ENCODE results near the gene CCSER1. TPM values are rescaled to one million over a fixed set of nuclear protein-coding genes. Genes with fewer than 3 reads are reported as not detected.

Gene CCSER1
- total and polyA plus RNA-seq, 4 donors, result 0.61 to 23.0 (median 3.8) TPM

DNA sequence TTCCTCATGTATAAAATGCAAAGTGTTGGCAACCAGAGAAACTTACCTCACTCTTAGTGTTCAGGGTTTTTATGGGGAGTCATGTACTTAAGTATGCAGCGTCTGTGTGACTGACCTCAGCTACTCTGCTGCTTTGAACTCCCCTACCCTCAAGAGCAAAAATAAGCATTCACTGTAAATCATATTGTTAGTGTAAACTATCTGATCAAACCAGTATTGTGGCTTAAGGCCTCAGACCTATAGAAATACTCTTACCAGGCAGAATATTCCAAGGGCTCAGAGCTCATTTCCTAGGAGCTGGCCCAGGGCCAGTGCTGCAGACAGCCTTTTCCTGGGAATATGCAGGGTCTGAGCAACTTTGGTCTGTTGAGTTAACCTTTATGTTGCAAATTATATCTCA, 453.1 kb downstream of the CCSER1 start:
- 92% methylated on average over 1 of the region's 1 CpG for WGBS, 2 donors
- no peak for ATAC-seq (ENCODE audit: insufficient read depth, low FRiP score)

DNA sequence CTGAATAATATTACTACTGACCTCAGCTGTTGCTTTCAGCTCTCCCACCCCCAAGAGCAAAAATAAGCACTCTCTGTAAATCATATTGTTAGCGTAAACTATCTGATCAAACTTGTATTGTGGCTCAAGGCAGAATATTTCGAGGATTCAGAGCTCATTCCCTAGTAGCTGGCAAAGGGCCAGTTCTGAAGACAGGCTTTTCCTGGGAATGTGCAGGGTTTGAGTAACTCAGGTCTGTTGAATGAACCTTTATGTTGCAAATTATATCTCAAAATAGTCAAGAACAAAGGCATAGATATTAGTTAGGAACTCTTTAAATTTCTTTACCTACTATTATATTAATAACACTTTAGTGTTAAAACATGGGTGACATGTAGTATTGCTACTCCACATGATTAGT, 454.9 kb downstream of the CCSER1 start:
- Histone ChIP-seq H3K27ac (ENCODE audit: low read depth in 1 of 2, low read length in 1 of 2) (no peak overlapping the region), H3K4me1 (ENCODE audit: control insufficient read depth in 5 of 5, insufficient read depth in 5 of 5, low read length in 5 of 5) (peaks cover 0 to 14% (median 0%) of the 10 kb centered on the region in 5 donors), H3K9ac (ENCODE audit: insufficient read depth in 1 of 2, low read length in 2 of 2) (no peak overlapping the region), H3K9me3 (ENCODE audit: control insufficient read depth in 4 of 4, insufficient read depth in 3 of 4, low read length in 3 of 4) (no peaks in the 10 kb centered on the region), H3K27me3 (ENCODE audit: control insufficient read depth in 3 of 3, insufficient read depth in 3 of 3, low read length in 2 of 3) (no peaks in the 10 kb centered on the region), H3K36me3 (ENCODE audit: control insufficient read depth in 4 of 4, insufficient read depth in 4 of 4, low read length in 4 of 4) (no peaks in the 10 kb centered on the region), H3K4me3 (no peak overlapping the region)
- DNase-seq (peak in 2 of 3 donors; percentile 18 to 34), ATAC-seq (ENCODE audit: insufficient read depth, low FRiP score) (no peak)
- 71 to 82% methylated on average over 2 of the region's 2 CpGs for whole genome bisulfite sequencing, 2 donors
- TF ChIP-seq, protein P1, sequence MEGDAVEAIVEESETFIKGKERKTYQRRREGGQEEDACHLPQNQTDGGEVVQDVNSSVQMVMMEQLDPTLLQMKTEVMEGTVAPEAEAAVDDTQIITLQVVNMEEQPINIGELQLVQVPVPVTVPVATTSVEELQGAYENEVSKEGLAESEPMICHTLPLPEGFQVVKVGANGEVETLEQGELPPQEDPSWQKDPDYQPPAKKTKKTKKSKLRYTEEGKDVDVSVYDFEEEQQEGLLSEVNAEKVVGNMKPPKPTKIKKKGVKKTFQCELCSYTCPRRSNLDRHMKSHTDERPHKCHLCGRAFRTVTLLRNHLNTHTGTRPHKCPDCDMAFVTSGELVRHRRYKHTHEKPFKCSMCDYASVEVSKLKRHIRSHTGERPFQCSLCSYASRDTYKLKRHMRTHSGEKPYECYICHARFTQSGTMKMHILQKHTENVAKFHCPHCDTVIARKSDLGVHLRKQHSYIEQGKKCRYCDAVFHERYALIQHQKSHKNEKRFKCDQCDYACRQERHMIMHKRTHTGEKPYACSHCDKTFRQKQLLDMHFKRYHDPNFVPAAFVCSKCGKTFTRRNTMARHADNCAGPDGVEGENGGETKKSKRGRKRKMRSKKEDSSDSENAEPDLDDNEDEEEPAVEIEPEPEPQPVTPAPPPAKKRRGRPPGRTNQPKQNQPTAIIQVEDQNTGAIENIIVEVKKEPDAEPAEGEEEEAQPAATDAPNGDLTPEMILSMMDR (IDR thresholded peaks at IDR 0.05; ENCODE audit: control extremely low read depth, extremely low read depth), result no peak

More for the DNA sequence above, 453.1 kb downstream of the CCSER1 start:
- TF ChIP-seq, protein P1 (IDR thresholded peaks at IDR 0.05; ENCODE audit: control extremely low read depth, extremely low read depth), result no peak
- Histone ChIP-seq H3K36me3 (ENCODE audit: control insufficient read depth in 4 of 4, insufficient read depth in 4 of 4, low read length in 4 of 4) (no peaks in the 10 kb centered on the region), H3K9ac (ENCODE audit: insufficient read depth in 1 of 2, low read length in 2 of 2) (no peak overlapping the region), H3K27me3 (ENCODE audit: control insufficient read depth in 3 of 3, insufficient read depth in 3 of 3, low read length in 2 of 3) (no peaks in the 10 kb centered on the region), H3K9me3 (ENCODE audit: control insufficient read depth in 4 of 4, insufficient read depth in 3 of 4, low read length in 3 of 4) (no peaks in the 10 kb centered on the region), H3K27ac (ENCODE audit: low read depth in 1 of 2, low read length in 1 of 2) (no peak overlapping the region), H3K4me3 (no peak overlapping the region), H3K4me1 (ENCODE audit: control insufficient read depth in 5 of 5, insufficient read depth in 5 of 5, low read length in 5 of 5) (peaks cover 0 to 14% (median 0%) of the 10 kb centered on the region in 5 donors)
- peak; percentile 36 to 61 (median 37) for DNase-seq

DNA sequence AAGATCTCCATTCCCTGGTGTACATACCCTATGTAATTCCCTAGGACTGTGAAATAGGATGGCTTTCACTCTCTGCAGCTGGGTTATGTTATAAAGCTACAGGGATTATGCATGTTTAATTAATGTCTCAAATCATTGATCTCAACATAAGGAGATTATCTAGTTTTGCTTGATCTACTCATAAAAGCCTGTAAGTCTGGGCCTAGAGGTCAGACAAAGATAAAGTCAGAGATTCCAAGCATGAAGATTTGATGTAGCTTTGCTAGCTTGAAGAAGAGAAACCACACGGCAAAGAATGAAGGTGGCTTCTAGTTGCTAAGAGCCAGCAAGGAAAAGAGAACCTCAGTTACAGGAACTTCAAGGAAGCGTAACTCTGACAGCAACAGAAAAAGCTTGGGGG, 456.9 kb downstream of the CCSER1 start:
- no peaks in the 10 kb centered on the region for H3K27me3 ChIP-seq (ENCODE audit: control insufficient read depth in 3 of 3, insufficient read depth in 3 of 3, low read length in 2 of 3)
- no peaks in the 10 kb centered on the region for H3K9me3 ChIP-seq (ENCODE audit: control insufficient read depth in 4 of 4, insufficient read depth in 3 of 4, low read length in 3 of 4)
- no peak overlapping the region for H3K27ac ChIP-seq (ENCODE audit: low read depth in 1 of 2, low read length in 1 of 2)
- ATAC-seq (ENCODE audit: insufficient read depth, low FRiP score) (no peak), DNase-seq (no peak)
- TF ChIP-seq, protein P1 (IDR thresholded peaks at IDR 0.05; ENCODE audit: control extremely low read depth, extremely low read depth), result no peak
- WGBS, 2 donors, result 55 to 70% methylated on average over 2 of the region's 2 CpGs
- H3K4me3 ChIP-seq, result no peak overlapping the region
- H3K9ac ChIP-seq (ENCODE audit: insufficient read depth in 1 of 2, low read length in 2 of 2), result no peak overlapping the region
- no peaks in the 10 kb centered on the region for H3K36me3 ChIP-seq (ENCODE audit: control insufficient read depth in 4 of 4, insufficient read depth in 4 of 4, low read length in 4 of 4)
- H3K4me1 ChIP-seq (ENCODE audit: control insufficient read depth in 5 of 5, insufficient read depth in 5 of 5, low read length in 5 of 5), result peaks cover 0 to 14% (median 0%) of the 10 kb centered on the region in 5 donors

DNA sequence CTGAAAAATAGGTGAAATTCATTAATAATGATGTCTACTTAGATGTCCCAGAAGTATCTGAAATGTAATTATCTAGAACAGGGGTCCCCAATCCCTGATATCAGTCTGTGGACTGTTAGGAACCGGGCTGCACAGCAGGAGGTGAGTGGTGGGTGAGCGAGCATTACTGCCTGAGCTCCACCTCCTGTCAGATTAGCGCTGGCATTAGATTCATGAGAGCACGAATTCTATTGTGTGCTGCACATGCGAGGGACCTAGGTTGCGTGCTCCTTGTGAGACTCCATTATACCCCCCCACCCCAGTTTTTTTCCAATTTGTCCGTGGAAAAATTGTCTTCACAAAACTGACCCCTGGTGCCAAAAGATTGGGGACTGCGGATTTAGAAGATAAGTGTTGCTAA, 458.8 kb downstream of the CCSER1 start:
- TF ChIP-seq, protein P1 (IDR thresholded peaks at IDR 0.05; ENCODE audit: control extremely low read depth, extremely low read depth), result no peak
- WGBS, 2 donors, result 94% methylated on average over 8 of the region's 8 CpGs
- Histone ChIP-seq H3K27ac (ENCODE audit: low read depth in 1 of 2, low read length in 1 of 2) (no peak overlapping the region), H3K9me3 (ENCODE audit: control insufficient read depth in 4 of 4, insufficient read depth in 3 of 4, low read length in 3 of 4) (no peaks in the 10 kb centered on the region), H3K9ac (ENCODE audit: insufficient read depth in 1 of 2, low read length in 2 of 2) (no peak overlapping the region), H3K27me3 (ENCODE audit: control insufficient read depth in 3 of 3, insufficient read depth in 3 of 3, low read length in 2 of 3) (no peaks in the 10 kb centered on the region), H3K36me3 (ENCODE audit: control insufficient read depth in 4 of 4, insufficient read depth in 4 of 4, low read length in 4 of 4) (no peaks in the 10 kb centered on the region), H3K4me3 (no peak overlapping the region), H3K4me1 (ENCODE audit: control insufficient read depth in 5 of 5, insufficient read depth in 5 of 5, low read length in 5 of 5) (peaks cover 0 to 3% (median 0%) of the 10 kb centered on the region in 5 donors)
- ATAC-seq (ENCODE audit: insufficient read depth, low FRiP score) (no peak), DNase-seq (no peak)
